NCI-H748 (cell line): Measurements from ENCODE around the gene GPR152.
"Not testable (repeated sequence)": the region's sequence is repeated elsewhere in the genome, so short reads cannot be mapped to it uniquely, and the experiment has no call there.

ENCODE experiments used
- DNase-seq: peaks from one replicate; lab custom pipeline; 2025; ENCODE audit not compliant: unreplicated experiment; lab: John Stamatoyannopoulos, UW

GPR152 gene

GRCh38 chr11:67410984-67411784 is 41.3 kb downstream of the GPR152 start:
- DNase-seq = no peak

DNA sequence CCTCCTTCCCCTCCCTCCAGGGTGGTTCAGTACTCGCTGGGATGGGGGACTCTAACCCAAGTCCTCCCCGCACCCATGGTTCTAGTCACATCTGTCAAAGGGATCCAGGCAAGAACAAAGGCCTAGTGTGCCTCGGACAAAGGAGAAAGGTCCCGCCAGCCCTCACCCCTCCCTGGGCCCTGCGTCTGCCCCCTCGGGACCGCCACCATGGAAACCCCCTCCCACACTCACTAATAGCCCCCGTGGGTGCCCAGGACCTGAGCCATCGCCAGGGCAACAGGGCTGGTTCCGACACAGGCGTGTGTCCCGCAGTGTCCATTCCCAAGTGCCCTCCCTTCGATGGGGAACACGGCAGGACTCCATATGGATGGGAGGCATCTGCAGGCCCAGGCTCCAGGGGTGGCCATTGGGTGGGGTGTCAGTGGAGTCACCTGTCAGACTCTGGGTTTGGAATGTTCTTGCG is 42.1 kb downstream of the GPR152 start:
- no peak for DNase-seq

DNA sequence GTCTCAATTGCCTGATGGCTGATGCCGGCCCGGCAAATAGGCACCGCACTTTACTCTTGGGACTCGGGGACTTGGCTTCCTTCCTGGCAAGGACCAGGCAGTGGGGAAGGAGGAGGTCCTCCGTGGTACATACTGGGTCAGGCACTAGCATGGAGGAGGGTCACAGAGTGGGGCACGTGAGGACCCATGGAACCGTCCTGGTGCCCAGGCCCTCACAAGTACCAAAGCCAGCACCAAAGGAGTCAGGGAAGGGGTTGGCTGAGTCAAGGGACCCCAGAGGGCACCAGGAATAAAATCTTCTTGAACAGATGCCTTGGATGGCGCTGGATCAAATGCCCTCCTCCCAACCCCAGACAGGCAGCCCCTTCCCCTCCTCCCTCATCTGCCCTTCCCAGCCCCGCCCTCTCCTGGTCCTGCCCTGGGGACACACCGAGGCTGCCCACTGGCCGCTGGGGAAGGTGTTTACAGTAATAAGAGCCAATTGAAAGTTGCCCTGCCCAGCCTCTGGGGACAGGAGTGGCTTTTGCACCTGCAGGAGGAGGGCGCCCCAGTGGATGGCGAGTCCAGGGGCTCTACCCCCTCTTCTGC is 42.7 kb downstream of the GPR152 start:
- DNase-seq = peak; percentile 90

GRCh38 chr11:67409261-67409666 is 43.3 kb downstream of the GPR152 start:
- no peak for DNase-seq

- no peak for DNase-seq
Measured at GRCh38 chr11:67408437-67409200, 43.9 kb downstream of the GPR152 start.

- no peak for DNase-seq
Measured at GRCh38 chr11:67407688-67408163, 44.8 kb downstream of the GPR152 start.

- DNase-seq = no peak
Measured at GRCh38 chr11:67406969-67407687, 45.4 kb downstream of the GPR152 start.

- no peak for DNase-seq
Measured at GRCh38 chr11:67406420-67406968, 46.0 kb downstream of the GPR152 start.

DNA sequence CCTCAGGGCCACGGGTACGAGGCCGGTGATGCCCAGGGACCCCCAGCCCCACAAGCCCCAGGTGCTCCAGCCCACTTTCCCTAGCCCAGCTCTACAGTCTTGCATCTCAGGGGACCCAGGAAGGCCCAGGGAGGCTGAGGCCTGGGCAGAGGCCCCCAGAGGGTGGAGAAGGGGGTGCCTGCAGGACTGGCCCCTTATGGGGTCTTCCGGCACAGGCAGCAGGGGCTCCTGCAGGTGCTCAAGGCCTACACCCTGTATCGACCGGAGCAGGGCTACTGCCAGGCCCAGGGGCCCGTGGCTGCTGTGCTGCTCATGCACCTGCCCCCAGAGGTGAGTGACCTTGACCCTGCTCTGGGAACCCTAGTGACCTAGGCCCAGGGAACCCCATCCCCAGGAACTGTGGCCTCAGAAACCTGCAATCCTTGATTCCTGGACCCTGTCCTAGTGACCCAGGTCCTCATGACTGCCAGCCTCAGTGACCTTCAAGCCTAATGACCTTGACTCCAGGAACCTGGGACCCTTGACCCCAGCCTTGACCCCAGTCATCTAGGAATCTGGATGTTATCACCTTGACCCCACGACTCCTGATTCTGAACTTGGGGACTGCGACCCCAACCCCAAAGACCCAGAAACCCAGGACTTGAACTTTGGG is 46.7 kb downstream of the GPR152 start:
- no peak for DNase-seq

GRCh38 chr11:67405196-67405567 is 47.3 kb downstream of the GPR152 start:
- no peak for DNase-seq

GRCh38 chr11:67404515-67405195 is 47.9 kb downstream of the GPR152 start:
- DNase-seq = no peak

GRCh38 chr11:67403085-67403484 is 49.4 kb downstream of the GPR152 start:
- not testable (repeated sequence) for DNase-seq

DNA sequence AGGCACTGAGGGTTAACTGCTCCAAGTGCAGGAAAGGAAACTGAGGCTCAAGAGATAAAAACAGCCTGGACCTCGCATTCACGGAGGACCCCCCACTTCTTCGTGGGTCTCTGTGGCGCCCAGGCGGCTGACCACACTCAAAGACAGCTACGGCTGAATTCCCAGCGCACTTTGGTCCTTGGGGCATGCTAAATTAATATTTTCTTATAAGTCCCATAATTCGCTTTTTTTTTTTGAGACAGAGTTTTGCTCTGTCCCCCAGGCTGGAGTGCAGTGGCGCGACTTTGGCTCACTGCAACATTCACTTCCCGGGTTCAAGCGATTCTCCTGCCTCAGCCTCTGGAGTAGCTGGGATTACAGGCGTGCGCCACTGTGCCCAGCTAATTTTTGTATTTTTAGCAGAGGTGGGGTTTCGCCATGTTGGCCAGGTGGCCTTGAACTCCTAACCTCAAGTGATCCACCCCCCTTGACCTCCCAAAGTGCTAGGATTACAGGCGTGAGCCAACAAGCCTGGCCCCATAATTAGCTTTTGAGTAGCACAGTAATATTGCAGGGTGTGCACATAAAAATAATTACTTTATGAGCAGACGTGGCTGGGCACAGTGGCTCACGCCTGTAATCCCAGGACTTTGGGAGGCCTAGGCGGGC is 50.2 kb downstream of the GPR152 start:
- DNase-seq = not testable (repeated sequence)

- DNase-seq = peak; percentile 90
Measured at GRCh38 chr11:67401495-67402191, 50.9 kb downstream of the GPR152 start, which contains the start of gene PPP1CA. PPP1CA (minus strand) TSS chr11:67401858; CDS start chr11:67401782, 76 bp downstream.
